Rectal smooth muscle tissue (tissue), 1 donor: ENCODE data around the gene DEFB131B.
"Not testable (repeated sequence)": the region's sequence is repeated elsewhere in the genome, so short reads cannot be mapped to it uniquely, and the experiment has no call there.

Experiments used
- H3K27ac ChIP-seq: one replicate; pipeline ENCODE4 v1.7.0; 2013; ENCODE audit warnings: low read depth, low read length, inconsistent platforms
- H3K27me3 ChIP-seq: one replicate; pipeline ENCODE4 v1.7.0; 2013; ENCODE audit warnings: low read length; ENCODE audit not compliant: control insufficient read depth, insufficient read depth
- H3K36me3 ChIP-seq: one replicate; pipeline ENCODE4 v1.7.0; 2013; ENCODE audit warnings: low read length; ENCODE audit not compliant: control insufficient read depth, insufficient read depth
- H3K4me1 ChIP-seq: one replicate; pipeline ENCODE4 v1.7.0; 2013; ENCODE audit warnings: low read length; ENCODE audit not compliant: control insufficient read depth, insufficient read depth
- H3K4me3 ChIP-seq: one replicate; pipeline ENCODE4 v1.7.0; 2013; ENCODE audit warnings: low read length
- H3K9ac ChIP-seq: one replicate; pipeline ENCODE4 v1.7.0; 2013; ENCODE audit warnings: low read length

The DEFB131B gene

GRCh38 chr11:71870661-71871060, 7.6 kb upstream of the DEFB131B start:
- not testable (repeated sequence) for H3K4me1 ChIP-seq, H3K36me3 ChIP-seq, H3K27ac ChIP-seq, H3K4me3 ChIP-seq, H3K27me3 ChIP-seq, H3K9ac ChIP-seq

- not testable (repeated sequence) for H3K36me3 ChIP-seq, H3K4me3 ChIP-seq, H3K27ac ChIP-seq, H3K27me3 ChIP-seq, H3K9ac ChIP-seq, H3K4me1 ChIP-seq
Measured at GRCh38 chr11:71876262-71876661, 2.0 kb upstream of the DEFB131B start.

- H3K4me1 ChIP-seq, H3K4me3 ChIP-seq, H3K27ac ChIP-seq, H3K27me3 ChIP-seq, H3K9ac ChIP-seq, H3K36me3 ChIP-seq: not testable (repeated sequence)
Measured at GRCh38 chr11:71885806-71886205, 7.6 kb downstream of the DEFB131B start.

- H3K9ac ChIP-seq, H3K4me3 ChIP-seq, H3K36me3 ChIP-seq, H3K4me1 ChIP-seq, H3K27me3 ChIP-seq, H3K27ac ChIP-seq: not testable (repeated sequence)
Measured at GRCh38 chr11:71888335-71889010, 10.2 kb downstream of the DEFB131B start.

GRCh38 chr11:71889181-71889872, 11.1 kb downstream of the DEFB131B start:
- not testable (repeated sequence) for H3K27me3 ChIP-seq, H3K4me1 ChIP-seq, H3K4me3 ChIP-seq, H3K9ac ChIP-seq, H3K36me3 ChIP-seq, H3K27ac ChIP-seq

- H3K27ac ChIP-seq = no peak overlapping the region
- H3K4me1 ChIP-seq = no peaks in the 10 kb centered on the region
- no peak overlapping the region for H3K9ac ChIP-seq
- no peaks in the 10 kb centered on the region for H3K27me3 ChIP-seq
- no peaks in the 10 kb centered on the region for H3K36me3 ChIP-seq
- no peak overlapping the region for H3K4me3 ChIP-seq
Measured at GRCh38 chr11:71895961-71896360, 17.7 kb downstream of the DEFB131B start.

GRCh38 chr11:71901137-71901536, 22.9 kb downstream of the DEFB131B start:
- H3K27me3 ChIP-seq, H3K9ac ChIP-seq, H3K36me3 ChIP-seq, H3K4me3 ChIP-seq, H3K4me1 ChIP-seq, H3K27ac ChIP-seq: not testable (repeated sequence)

- Histone ChIP-seq H3K27me3 (no peaks in the 10 kb centered on the region), H3K36me3 (no peaks in the 10 kb centered on the region), H3K27ac (no peak overlapping the region), H3K4me1 (no peaks in the 10 kb centered on the region), H3K4me3 (no peak overlapping the region), H3K9ac (no peak overlapping the region)
Measured at GRCh38 chr11:71908218-71908617, 30.0 kb downstream of the DEFB131B start.

- not testable (repeated sequence) for H3K4me3 ChIP-seq, H3K4me1 ChIP-seq, H3K9ac ChIP-seq, H3K27me3 ChIP-seq, H3K36me3 ChIP-seq, H3K27ac ChIP-seq
Measured at GRCh38 chr11:71910775-71911174, 32.5 kb downstream of the DEFB131B start.

- H3K9ac ChIP-seq, H3K4me3 ChIP-seq, H3K27ac ChIP-seq, H3K27me3 ChIP-seq, H3K4me1 ChIP-seq, H3K36me3 ChIP-seq: not testable (repeated sequence)
Measured at GRCh38 chr11:71911321-71911985, 33.2 kb downstream of the DEFB131B start.

- not testable (repeated sequence) for H3K27me3 ChIP-seq, H3K36me3 ChIP-seq, H3K9ac ChIP-seq, H3K4me1 ChIP-seq, H3K27ac ChIP-seq, H3K4me3 ChIP-seq
Measured at GRCh38 chr11:71911986-71912340, 33.7 kb downstream of the DEFB131B start.

- Histone ChIP-seq H3K27me3 (no peaks in the 10 kb centered on the region), H3K4me3 (no peak overlapping the region), H3K4me1 (no peaks in the 10 kb centered on the region), H3K27ac (no peak overlapping the region), H3K36me3 (peaks cover 4% of the 10 kb centered on the region), H3K9ac (no peak overlapping the region)
Measured at GRCh38 chr11:71913756-71914526, 35.7 kb downstream of the DEFB131B start.
